HG02840 (cell line): ENCODE measurements around the gene DDI2.
"Not testable (repeated sequence)": the region's sequence is repeated elsewhere in the genome, so short reads cannot be mapped to it uniquely, and the experiment has no call there.

Experiments used
- ATAC-seq: cut with Tn5 transposase; IDR thresholded peaks from one replicate; pipeline ENCODE4 v1.9.1; 2021; ENCODE audit warnings: mild to moderate bottlenecking, moderate library complexity, moderate number of reproducible peaks; ENCODE audit not compliant: unreplicated experiment, low FRiP score

Gene DDI2

GRCh38 chr1:15633756-15634420, 16.6 kb downstream of the DDI2 start:
- no peak for ATAC-seq

GRCh38 chr1:15636436-15636835, 19.2 kb downstream of the DDI2 start:
- no peak for ATAC-seq

DNA sequence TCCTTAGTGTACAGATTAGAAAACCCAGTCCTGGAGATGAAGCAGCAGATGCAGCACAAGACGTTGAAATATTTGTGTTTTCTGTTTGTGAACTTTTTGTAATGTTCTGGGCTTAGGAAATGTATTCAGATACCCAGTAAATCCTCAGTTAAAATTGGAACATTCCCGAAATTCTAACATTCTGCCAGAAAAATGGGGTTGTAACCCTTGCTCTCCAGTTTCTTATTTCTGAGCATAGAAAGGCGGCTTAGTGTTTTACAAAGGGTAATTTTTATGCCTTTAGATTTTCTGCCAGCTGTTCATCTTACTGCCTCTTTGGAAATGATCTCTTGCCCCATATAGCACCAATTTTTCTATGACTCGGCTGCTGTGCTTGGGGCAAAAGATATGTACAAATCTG, 20.6 kb downstream of the DDI2 start:
- no peak for ATAC-seq

DNA sequence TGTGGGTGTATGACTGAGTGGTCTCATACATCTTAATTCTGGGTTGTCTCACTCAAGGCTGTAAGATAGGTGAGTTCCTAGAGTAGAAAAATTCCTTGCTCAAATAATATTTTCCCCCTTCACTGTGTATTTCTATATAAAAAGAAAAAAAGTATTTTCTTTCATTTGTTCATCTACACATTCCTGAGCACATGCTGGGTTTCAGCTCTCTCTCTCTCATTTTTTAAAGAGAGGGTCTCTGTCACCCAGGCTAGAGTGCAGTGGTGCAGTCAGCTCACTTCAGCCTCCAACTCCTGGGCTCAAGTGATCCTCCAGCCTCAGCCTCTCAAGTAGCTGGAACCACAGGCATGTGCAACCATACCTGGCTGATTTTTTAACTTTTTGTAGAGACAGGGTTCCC, 22.0 kb downstream of the DDI2 start:
- no peak for ATAC-seq

- ATAC-seq, result no peak
Measured at GRCh38 chr1:15639931-15640330, 22.7 kb downstream of the DDI2 start.

GRCh38 chr1:15640667-15641066, 23.4 kb downstream of the DDI2 start:
- ATAC-seq, result no peak

DNA sequence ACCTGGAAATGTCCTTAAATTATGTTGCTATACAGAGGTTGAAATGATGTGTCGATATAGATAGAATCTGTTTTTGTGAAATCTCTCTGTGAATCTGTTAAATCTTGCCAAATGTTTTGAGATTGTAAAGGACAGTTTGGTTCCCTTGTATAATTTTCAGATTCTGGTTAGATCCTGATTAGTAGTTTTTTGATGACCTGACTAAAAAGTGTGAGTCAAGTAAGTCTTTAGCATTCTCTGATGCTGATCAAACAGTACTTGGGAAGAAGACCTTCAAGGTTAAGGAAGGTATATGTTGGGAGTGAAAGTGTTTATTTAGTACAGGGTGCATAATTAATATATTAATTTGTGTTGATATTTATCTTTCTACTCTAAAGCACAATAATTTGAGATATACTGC, 32.7 kb downstream of the DDI2 start:
- ATAC-seq, result no peak

DNA sequence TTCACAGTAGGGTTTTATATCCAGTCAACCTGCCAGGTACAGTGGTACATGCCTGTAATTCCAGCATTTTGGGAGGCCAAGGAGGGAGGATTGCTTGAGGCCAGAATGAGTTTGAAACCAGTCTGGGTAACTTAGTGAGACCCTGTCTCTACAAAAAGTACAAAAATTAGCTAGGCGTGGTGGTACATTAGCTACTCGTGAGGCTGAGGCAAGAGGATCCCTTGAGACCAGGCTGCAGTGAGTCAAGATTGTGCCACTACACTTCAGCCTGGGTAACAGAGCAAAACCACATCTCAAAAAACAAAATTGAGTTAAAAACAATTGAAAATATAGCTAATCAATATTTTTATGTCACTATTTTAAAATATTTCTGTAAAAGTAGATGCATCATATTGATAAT, 33.2 kb downstream of the DDI2 start:
- no peak for ATAC-seq

- not testable (repeated sequence) for ATAC-seq
Measured at GRCh38 chr1:15652130-15652529, 34.9 kb downstream of the DDI2 start.

- no peak for ATAC-seq
Measured at GRCh38 chr1:15654091-15654690, 36.9 kb downstream of the DDI2 start.

DNA sequence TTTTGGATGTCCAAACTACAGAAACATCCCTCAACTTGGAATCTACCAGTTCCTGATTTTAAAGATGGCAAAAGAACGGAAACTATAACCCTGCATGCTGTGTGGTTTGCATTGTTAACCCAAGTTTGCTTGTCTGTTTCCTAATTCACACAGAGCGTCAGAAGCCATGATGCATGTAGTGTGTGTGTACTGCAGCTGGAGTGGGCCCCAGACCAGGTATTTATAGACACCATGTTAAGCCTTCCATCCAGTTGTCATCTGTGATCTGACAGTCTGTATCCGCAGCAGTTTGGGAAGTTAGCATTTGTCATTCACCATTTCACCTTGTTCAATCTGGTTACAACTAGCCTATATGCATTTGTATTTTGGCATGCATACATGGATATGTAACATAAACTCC, 39.2 kb downstream of the DDI2 start:
- no peak for ATAC-seq

DNA sequence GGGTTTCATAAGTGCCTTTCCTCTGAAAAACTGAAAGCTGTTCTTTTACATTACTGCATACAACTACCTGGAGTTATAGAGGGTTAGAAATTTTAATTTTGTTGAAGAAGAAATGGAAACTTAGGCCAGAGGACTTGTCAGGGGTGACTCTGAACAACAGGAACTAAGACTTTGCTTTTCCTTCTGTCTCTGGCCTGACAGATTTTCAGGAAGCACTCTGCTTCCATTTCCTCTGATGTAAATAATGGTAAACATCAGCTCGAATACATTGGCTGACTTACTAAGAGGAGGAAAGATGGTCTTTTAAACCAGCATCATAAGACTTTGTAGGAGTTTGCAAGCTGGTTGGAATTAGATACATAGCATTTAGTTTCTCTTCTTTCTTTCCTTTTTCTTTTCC, 39.8 kb downstream of the DDI2 start:
- no peak for ATAC-seq

- ATAC-seq, result no peak
Measured at GRCh38 chr1:15660151-15660550, 42.9 kb downstream of the DDI2 start.

GRCh38 chr1:15662477-15662876, 45.2 kb downstream of the DDI2 start:
- ATAC-seq, result no peak

GRCh38 chr1:15663925-15664324, 46.7 kb downstream of the DDI2 start:
- ATAC-seq, result no peak

DNA sequence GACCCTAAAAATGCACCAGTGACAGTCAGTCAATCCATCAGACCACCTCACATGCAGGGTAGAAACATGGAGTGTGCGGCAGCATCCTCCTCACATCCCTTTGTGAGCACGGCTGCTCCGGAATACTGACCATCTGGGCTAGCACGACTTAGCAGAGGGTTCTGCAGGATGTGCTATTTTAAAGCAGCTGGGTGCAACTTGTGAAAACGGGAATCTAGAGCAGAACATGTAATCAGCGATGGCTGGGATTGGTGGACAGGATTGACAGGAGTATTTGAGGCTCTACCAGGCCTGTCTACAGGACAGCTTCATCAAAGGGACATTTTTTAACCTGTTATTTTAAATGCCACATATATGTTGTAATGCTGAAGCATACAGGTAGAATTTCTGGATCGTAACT, 50.1 kb downstream of the DDI2 start:
- ATAC-seq, result no peak

DNA sequence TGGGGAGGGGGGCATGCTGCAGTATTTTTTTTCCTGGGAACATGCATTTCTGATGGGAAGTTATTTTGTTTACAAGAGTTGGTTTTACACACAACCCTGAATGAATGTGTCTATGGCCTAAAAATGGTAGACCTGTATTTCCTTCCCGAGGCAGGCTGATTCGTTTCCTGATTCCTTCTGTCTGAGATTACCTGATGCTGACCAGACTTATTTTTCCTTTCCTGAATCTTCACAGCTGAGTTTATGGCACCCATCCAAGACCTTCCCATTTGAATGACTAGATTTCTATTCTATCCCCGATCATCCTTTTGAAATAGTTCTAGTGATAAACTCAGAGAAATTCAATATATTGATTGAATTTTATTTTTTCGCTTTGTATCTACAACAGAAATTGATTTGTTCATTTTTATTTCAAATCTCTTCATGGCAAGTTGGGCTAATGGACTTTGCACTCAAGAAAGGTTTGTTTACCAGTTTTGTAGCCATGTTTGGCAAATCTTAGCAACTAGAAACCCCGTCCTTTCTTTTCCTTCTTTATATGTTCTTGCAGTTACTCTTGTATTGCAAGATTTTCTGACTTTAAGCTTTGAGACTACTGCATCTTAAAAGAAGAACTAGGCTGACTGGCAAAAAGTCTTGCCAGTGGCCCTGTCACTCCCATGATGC, 51.0 kb downstream of the DDI2 start:
- ATAC-seq, result no peak

DNA sequence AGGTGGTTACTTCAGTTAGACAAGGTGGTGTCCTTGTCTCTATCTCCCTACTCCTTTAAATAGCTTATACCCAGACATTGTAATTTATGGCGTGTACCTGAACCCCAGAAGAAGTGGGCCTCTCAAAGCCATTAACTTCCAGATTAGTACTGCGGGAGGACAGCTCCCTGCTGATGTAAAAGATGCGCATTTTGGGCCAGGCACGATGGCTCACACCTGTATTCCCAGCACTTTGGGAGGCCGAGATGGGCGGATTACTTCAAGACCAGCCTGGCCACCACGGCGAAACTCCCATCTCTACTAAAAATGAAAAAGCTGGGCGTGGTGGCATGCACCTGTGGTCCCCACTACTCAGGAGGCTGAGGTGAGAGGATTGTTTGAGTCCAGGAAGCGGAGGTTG, 51.8 kb downstream of the DDI2 start:
- ATAC-seq, result no peak

DNA sequence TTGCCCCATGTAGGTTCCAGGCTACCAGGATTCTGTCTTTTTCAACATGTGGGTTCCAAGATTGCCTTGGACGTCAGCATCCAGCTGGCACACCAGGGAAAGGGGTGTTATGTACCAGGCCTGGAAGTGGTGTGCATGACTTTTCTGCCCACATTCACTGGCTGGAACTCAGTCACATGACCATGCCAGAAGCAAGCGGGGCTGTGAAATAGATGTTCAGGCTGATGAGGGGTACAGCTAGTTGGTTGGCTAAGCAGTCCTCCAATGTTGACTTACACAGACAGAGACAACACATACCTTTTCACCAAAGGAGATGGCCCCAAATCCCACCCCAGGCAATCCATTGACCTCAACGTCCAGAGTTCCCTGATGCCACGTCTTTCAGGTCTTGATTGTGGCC, 52.6 kb downstream of the DDI2 start:
- ATAC-seq, result no peak

- no peak for ATAC-seq
Measured at GRCh38 chr1:15671430-15671829, 54.2 kb downstream of the DDI2 start.

DNA sequence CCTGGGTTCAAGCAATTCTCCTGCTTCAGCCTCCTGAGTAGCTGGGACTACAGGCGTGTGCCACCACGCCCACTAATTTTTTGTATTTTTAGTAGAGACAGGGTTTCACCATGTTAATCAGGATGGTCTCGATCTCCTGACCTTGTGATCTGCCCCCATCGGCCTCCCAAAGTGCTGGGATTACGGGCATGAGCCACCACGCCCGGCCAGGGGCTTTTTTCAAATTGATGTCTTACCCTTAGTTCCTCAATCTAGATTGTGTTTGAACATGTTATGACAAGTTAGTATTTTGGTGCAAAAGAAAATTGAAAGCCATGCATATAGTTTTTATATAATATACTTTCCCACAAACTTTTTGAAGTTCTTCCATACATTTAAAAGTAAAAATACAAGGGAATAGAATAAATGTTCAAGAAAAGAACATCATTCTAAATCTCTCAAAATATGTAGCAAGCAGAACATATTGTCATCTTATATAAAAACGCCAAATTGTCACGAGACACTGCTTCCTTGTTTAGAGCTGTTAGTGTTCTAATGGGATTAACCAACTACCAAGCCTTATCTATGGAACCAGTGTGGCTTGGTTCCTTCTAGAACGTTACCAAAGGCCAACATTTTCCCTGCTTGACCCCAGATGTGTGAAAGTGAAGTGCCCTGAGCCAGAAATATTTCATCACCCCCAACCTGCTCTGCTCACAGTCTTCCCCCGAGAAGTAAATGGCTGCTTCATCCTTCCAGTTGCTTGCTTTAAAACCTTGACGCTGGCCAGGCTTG, 57.3 kb downstream of the DDI2 start:
- ATAC-seq, result no peak
